ENCODE data around the gene CDH13.

The CDH13 gene

DNA sequence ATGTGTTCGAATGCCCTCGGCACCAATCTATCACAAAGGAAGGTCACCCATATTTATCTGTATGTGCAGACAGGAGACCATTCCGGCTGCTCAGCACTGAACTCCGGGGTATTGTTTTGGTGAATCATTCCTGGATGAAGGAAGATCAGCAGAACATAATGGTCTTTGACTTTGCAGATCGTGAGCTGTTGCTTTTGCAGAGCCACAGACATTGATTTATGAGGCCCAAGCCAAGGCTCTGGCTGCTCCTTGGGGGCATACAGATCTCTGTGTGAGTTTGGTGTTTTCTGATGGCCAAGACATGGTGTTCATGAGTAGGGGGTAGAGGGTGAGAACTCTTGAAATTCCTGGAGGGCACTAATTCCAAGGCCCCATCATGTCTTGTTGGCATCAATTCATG, 722.2 kb downstream of the CDH13 start:
- no peak for DNase-seq (ENCODE audit: low read depth in 2 of 2)

DNA sequence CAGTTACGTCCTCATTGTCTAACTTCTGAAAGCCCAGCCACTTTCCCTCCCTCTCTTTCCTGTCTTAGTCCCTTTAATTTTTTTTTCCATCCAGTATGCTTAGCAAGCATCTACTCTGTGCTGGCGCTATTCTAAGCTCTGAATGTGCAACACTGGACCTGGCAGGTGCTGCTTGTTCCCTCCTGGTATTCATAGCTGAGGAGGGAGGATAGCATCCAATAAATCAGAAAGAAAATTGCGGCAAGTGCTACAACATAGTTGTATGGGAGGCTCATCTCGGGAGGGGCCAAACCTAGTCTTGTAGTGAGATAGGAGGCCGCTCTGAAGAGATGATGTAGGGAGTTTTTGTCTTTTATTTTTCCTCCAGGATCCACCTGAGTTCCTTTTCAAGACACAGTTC, 723.7 kb downstream of the CDH13 start:
- DNase-seq (ENCODE audit: low read depth in 2 of 2), result no peak

DNA sequence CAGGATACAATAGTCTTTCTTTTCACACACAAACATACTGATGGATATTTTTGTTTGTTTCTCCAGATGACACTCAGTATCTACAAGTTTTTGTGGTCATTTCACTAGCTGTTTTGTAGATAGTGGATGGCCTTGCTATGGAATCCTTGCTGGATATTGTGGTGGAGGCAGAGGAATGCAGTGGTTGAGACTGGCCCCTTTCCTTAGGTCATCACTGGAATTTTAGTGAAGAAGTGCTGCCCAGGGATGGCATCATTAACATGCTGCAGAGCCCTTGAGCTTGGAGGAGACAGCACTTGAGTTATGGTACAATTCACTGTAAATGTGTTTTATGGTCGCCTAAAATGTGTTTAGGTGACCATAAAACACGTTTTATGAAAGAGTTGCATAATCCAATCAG, 725.1 kb downstream of the CDH13 start:
- DNase-seq (ENCODE audit: low read depth in 2 of 2), result no peak

DNA sequence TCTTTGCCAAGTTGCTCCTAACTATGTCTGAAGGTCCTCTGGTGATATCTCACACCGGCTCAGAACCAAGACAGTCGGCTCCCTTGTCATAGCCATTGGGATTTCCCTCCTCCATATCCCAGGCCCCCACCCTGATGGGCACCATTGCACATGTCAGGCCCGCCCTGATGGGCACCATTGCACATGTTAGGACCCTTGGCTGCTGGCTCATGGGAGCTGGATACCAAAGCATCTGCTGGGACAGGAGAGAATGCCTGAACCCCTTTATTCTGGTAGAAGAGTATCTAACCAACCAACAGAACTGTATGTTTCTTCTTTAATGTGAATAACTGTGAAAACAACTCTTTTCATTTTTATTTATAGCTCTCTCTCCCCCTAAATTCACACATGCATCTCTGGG, 726.5 kb downstream of the CDH13 start:
- DNase-seq (ENCODE audit: low read depth in 2 of 2), result no peak

DNA sequence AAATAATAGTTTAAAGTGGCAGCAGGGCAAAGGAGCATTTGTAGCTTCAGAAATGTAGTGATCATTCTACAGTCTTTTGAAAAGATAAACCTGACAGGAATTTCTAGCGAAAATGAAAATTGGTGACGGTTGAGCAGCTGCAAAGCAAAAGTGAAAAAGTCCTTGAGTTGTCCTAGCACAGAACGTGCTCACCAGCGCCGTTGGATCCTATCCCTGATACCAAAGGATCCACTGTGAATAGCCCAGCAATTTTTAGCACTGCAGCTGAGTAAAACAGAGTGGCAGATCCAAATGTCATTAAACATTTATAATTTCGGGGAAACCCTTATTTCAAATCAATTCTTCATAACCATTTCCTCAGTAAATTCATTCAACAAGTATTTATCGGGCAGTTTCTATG, 727.2 kb downstream of the CDH13 start:
- DNase-seq (ENCODE audit: low read depth in 2 of 2), result no peak

DNA sequence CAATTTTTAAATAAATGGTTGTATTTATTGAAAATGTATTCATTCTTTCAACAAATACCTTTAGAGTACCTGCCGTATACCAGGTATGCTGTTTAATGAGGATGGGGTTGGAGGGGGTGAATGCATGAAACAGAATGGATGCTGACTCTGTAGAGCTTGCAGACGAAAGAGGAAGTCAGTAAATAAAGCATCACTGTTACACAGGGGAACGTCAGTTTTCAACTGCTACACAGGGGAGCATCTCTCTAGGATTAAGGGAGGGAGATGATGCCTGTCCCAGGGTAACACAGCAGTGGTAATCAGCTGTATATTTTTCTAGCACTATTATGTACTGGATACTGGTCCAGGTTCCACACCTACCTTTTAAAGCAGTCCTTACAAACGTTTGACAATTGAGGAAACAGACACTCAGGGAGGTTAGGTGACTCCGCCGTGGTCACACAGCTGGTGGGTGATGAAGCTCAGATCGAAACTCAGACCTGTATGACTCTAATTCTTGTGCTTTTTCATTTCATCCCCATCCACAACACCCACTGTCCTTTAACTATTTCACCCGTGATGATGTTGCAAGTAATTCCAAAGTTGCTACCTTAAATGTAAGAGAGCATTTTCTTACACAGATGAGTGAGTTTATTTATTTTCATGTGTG, 728.9 kb downstream of the CDH13 start:
- DNase-seq (ENCODE audit: low read depth in 2 of 2), result no peak

DNA sequence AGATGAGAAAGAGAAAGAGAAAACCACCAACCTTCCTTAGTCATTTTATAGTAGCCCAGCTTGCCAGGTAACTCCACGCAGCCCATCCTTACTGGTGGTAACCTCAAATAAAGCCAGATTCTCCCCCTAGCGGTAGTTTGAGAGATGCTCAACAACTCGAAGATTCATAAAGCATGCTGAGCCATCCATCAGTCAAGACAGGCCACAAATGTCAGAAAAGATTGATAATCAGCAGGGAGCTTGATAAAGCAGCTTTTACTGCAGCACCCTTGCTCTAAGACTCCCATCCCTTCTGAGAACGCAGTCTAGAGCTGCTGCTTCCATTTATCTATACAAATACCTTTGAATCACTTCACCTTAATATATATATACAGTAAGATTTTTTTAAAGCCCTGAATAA, 729.5 kb downstream of the CDH13 start:
- DNase-seq (ENCODE audit: low read depth in 2 of 2), result no peak

DNA sequence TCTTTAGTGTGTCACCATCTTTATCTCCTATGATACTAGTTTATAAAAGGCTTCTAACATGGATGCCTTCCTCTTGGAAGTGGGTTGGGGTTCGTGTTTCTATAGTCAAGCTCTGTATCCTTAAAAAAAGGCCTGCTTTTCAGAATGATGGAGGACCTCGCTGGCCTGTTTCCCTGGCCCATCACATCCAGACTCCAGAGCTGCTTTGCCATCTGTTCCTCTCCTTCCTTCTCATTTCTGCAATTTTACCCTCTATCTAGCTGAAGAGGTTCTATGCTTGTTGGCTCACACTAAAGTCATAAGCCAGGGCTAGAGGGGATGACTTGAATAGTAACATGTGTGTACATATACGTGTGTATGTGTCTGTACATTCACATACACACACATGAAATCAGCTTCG, 730.2 kb downstream of the CDH13 start:
- no peak for DNase-seq (ENCODE audit: low read depth in 2 of 2)

DNA sequence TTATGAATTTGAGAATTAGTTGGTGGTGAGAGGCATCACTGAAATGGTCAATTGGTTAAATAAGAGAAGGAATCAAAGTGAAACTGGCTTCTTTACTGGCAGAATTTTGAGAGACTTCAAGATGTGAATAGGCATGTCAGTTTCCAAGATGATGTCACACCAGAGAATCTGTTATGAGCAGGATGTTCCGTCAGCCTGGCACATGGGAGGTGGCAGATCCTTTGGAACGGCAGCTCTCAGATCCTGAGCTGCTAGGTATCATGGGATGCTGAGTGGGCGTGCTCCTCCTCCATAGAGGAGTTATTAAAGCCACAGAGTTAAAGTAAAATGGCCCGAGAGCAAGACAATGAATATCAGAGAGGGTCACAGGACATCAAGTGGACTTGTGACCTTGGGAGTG, 736.8 kb downstream of the CDH13 start:
- no peak for DNase-seq (ENCODE audit: low read depth in 2 of 2)

DNA sequence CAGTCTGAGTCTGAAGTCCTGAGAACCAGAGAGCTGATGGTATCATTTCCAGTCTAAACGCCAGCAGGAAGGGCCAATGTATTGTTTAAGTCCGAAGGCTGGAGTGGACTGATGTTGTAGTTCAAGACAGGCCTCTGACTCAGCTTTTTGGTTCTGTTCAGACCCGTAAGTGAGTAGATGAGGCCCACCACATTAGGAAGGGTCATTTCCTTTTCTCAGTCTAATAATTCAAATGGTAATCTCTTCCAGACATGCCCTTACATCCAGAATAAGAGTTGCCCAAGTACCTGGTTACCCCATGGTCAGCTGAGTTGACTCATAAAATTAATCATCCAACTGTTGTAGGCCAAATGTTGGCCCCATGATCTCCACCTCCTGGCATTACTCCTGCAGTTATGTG, 738.4 kb downstream of the CDH13 start:
- no peak for DNase-seq (ENCODE audit: low read depth in 2 of 2)

DNA sequence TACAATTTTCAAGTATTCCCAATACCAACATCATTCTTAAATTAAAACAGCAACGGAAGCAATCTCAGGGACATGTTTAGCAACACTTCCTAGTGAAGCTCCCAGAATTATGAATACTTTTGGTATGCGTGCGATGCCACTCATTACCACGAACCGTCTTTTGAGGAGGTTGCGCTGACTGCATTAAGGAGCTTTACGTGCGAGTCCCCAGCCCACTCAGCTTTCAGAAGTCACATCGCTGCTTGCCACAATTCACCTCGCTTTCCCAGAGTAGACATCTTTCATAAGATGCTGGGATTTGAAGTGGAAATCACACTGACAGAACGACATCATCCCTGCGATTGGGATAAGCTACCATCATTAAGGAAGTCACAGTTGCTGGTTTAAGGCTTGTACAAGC, 739.5 kb downstream of the CDH13 start:
- DNase-seq (ENCODE audit: low read depth in 2 of 2), result no peak

DNA sequence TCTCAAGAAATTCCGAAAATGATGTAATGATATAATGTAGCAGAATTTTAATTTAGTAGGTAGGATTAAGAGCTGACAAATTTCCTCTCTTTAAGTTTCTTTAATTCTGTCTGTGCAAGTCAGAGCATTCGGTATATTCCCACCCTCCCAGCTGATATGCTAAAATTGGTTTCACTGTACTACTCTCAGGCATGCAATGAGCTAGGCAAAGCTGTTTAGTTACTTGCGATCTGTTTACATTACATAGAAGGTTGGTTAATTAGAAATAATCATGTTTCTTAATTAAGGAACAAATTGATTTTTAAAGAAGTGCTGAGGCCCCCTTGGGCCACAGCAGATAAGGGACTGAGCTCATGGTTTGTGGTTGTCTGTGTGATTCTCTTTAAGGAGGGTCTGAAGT, 748.2 kb downstream of the CDH13 start:
- DNase-seq (ENCODE audit: low read depth in 2 of 2), result no peak

DNA sequence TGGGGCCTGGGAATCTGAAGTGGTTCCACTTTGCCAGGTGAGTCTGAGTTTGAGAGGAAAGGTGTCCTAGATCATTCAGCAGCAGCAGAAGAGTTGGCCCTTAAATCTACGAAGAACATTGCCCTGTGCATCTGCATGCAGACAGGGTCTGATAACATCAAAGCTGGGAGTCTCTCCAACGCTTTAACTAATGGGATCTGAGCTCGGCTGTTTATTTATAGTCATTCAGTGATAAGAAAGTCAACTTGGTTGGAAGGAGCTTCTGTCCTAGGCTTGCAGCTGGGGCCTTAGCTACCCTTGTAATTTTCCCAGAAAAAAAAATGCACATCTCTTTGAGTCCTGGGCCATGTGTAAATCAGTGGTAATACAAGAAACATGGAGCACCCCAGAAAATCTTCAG, 763.0 kb downstream of the CDH13 start:
- no peak for DNase-seq (ENCODE audit: low read depth in 2 of 2)

DNA sequence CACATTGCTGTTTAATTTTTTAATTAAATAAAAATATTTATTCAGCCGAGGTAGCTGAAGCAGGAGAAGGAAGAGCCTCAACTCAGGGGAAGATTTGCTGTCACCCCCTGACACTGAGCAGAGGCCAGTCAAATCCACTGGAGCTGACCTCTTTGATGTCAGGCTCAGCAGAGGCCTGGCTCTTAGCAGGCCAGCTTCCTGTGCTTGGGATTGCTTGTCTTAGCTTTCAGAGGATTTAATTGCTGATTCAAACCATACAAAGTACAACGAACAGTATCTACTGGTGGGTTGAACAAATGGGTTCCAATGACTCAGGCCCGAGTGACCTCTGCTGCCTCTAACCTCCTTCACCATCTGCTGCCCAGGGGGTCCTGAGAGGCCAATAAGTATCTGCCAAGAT, 764.0 kb downstream of the CDH13 start:
- no peak for DNase-seq (ENCODE audit: low read depth in 2 of 2)

DNA sequence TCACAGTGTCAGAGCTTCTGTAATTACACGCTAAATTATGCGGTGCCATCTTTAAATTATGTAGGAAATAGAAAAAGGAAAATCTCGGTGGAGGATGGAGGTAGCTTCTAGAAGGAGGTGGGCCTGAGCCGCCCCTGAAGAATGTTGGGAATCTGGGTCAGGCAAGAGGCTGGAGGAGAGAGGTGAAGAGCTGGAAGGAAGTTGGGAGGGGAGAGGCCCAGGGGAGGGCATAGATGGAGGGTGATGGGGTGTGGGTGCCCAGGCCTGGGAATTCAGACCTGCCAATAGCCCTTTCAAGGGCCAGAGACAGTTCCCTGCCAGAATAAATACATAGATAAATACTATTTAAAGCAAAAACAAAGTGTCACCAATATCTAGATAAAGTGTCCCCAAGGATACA, 766.0 kb downstream of the CDH13 start:
- DNase-seq (ENCODE audit: low read depth in 2 of 2), result no peak

DNA sequence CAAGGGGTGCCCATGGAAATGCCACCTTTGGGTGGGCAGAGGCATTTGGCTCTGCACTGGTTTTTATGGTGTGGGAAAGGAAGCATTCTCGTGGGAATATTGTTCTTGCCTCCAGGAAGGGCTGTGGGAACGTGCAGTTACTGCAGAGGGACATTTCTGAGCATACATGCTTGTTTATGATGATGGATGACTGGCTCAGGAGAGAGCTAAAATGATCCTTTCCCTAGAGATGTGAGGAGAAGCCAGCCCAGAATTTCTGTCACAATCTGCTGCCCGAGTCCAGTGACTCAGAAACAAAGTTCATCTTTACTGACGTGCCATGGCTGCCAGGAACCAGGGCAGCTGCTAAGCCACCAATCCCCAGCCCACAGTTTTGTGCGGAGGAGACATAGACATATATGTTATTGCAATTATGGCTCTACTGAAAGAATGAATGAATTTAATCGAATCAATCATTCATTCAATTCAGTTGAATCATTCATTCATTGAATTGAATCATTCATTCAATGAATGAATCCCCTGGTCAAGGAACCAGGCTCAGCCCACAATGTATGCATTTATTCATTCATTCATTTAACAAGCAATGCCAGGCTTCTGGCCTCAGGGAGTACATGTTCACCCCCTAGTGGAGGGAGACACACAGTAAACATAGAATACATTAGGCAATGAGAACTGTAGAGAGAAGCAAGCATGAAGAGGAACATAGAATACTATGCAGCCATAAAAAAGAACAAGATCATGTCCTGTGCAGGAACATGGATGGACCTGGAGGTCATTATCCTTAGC, 766.6 kb downstream of the CDH13 start:
- no peak for DNase-seq (ENCODE audit: low read depth in 2 of 2)

DNA sequence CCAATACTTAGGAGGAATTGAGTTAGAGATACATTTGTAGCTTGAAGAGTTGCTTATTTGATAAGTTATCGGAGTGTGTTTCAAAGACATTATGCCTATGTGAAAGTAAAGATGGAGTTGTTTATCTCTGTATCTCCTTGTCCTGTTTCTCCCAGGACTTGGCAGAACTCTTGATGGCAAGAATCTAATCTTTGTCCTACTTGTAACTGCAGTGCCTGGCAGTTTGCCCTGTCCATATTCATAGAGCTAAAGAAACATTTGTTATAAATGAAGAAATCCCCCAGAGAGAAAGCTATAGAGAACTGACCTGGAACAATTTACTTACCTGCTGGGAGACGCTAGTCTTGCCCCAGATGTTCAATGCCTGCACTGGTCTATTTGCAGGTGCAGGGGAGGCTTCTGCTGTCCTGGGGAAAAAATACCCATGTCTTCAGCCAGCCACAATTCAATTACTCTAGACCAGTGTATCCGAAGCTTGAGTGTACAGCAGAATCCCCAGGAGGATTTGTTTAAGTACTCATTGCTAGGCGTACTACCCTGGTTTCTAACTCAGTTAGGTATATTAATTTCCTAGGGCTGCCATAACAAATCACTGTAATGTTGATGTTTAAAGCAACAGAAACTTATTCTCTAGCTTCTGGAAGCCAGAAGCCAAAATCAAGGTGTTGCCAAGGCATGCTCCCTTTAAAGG, 771.0 kb downstream of the CDH13 start:
- no peak for DNase-seq (ENCODE audit: low read depth in 2 of 2)

DNA sequence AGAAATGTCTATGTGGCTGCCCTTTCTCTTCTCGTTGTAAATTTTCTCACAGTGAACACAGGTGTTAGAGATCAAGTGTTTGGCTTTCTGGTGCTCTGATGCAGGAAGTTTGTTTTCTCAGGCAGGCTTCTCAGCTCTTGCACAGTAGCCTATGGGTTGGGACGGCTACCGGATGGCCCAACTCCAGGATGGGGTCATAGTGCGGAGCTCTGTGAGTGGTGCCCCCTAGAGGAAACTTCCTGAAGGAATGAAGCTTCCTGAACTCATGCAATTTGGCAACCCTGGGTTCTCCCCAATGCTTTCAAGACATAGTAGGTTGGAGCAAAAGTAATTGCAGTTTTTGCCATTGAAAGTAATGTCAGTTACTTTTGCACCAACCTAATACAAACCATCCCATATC, 773.5 kb downstream of the CDH13 start:
- no peak for DNase-seq (ENCODE audit: low read depth in 2 of 2)

DNA sequence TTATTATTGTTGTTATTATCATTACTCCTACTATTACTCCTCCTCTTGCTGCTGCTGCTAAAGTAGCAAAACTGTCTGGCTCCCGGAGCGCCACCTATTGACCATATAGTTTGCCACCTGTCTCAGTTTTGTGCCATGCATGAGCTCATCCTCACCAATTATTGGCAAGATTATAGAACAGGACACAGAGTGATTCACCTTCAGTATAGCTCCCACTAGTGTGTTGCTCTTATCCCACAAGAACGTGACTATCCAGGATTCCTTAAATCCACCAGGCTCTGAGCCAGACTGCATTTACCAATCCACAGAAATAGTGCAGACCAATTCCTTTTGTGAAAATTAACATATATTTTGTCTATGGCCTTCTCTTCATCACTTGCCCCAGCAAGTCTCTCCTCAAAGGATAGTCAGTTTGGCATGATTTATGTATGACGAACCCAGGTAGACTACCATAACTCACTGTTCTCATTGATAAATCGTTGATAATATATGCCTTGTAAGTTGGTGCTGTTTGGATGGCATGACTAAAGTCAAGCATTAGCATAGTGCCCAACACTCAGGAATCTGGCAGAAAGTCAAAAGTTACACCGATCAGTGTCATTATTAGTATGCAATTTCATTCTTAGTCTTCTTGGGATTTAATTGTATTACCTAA, 775.5 kb downstream of the CDH13 start:
- no peak for DNase-seq (ENCODE audit: low read depth in 2 of 2)

DNA sequence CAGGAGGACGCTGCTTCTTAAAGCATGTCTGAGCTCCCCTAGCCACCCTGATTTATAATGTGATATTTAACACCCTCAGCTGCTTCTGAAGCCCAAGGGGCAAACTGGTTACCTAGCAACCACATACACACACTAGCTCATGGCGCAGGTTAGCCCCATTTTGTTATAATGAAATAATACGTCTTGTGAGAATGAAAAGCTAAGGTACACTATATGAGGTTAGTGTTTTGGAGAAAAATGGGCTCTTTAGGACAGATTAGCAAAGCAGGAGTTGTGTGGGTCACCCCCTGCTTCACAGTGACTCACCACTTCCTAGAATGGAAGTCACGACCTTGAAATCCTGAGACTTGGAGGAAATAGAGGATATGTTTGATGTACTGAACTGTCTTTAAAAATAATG, 776.2 kb downstream of the CDH13 start:
- DNase-seq (ENCODE audit: low read depth in 2 of 2), result no peak

DNA sequence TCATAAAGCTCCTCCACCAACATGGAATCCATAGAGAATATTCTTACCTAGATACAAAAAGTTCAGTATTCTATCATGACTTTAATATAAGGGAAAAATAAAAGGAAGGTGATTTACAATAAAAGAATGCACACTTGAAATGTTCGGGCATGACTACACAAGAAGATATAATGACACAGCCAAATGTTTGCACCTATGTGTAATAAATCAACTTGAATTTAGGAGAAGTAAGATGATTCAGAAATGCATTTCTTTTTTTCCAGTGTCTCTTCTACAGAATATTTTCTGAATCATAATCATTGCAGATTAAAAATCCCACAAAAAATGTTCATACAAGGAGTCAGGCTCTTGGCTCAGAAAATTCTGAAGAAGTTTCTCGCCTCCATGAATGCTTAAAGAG, 777.0 kb downstream of the CDH13 start:
- DNase-seq (ENCODE audit: low read depth in 2 of 2), result no peak

DNA sequence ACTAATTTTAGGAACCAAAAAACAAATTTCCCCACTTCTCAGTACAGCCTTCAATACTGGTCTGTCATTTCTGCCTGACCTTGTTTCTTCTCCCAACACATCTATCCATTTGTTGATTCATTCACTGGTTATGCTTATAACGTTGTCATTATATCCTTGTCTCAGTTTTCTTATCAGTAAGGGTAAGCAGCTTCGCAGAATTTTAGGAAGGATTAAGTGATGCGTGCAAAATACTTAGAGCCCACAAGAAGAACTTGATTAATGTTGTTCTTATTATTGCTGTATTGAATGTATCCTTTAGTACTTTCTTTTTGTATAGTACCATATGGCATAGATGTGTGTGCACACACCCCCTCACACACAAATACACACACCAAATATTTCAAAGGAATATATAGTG, 777.5 kb downstream of the CDH13 start:
- DNase-seq (ENCODE audit: low read depth in 2 of 2), result no peak

DNA sequence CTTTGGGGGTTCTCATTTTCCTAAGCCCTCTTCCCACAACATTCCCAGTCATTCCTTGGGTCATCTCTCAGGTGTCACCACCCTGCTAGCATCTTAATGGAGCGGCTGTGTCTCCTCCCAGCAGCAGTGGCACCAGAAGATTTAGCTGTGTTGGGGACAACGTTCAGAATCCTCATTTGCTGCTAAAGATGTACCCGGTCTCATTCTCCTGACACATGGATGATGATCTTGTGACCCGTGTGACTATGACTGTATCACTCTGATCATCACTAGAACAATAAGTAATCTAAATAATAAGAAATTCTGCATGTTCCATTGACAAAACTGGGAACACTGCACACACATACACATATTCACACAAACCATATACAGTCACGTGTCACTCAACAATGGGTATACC, 781.2 kb downstream of the CDH13 start:
- no peak for DNase-seq (ENCODE audit: low read depth in 2 of 2)
